HG02852 (cell line): ENCODE results near the gene SOBP.

Experiments
- ATAC-seq: cut with Tn5 transposase; IDR thresholded peaks from one replicate; pipeline ENCODE4 v1.9.1; 2021; ENCODE audit warnings: mild to moderate bottlenecking, moderate library complexity; ENCODE audit not compliant: unreplicated experiment

The SOBP gene

DNA sequence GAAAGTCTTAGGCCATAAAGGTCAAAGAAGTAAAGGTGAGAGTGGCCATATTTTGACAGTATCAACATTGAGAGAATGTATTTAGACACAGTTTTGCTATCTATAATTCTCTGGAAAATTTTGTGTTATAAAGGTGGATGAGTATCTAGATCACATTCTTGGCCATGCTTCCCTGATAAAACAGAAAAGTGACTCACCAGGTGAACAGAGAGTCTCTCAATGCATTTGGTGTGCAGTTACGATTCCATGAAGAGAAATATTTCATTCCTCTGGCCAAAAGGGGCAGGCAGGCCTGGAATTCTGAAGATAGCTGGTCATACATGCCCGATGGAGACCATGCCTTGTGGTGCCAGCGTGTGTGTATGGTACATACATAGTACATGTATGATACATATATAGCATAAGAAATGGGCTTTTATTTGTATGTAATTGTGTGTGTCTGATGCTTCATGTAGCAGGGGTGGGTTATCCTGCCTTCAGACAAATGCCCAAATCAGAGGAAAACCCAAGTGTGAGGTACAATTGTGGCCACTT lies 164.0 kb downstream of the SOBP start:
- no peak for ATAC-seq

DNA sequence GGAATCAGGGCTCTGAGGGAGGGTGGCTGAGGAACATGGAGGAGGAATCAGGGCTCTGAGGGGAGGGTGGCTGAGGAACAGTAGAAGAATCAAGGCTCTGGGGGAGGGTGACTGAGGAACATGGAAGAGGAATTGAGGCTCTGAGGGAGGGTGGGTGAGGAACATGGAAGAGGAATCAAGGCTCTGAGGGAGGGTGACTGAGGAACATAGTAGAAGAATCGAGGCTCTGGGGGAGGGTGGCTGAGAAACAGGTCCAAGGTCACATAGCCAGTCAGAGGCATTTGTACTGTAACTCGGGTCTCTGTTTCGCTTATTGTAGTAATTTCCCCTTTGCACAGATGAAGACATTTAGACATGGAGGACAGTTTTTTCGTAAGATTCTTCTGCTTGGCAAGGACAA lies 164.8 kb downstream of the SOBP start:
- ATAC-seq = no peak

DNA sequence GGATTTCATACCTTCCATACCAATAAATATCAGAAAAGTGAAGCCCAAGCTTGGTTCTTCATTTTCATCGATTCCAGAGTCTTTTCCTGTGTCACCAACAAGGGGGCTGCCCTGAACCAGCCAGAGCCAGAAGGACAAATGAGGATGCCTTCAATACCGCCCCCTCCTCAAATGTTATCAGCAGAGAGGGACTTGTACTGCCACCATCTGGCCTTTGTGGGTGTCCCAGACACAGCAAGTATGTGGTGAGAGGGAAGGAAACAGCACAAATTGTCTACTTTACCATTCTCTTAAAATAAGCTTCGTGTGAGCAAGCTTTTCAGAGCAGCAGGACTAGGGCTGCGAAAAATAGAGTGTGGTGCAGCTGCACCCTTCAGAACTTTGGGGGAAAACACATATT lies 165.3 kb downstream of the SOBP start:
- no peak for ATAC-seq

DNA sequence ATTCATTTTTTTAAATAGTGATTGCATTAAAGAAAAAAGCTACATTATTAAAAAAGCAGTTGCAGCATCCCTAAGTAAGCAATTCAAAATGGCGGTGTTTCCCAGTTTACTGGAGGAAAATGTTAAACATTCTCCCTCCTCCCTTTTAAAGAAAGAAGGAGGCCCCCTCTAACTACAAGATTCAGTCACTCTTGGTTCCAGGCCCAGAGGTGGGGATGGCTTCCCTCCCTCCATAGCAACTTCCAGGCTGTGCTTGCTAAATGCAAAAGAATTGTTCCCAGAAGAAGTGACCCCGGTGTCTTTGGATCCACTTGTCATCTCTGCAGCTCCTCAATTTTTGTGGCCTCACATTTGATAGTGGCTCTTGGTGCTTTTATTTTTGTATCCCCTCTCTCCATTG lies 165.9 kb downstream of the SOBP start:
- ATAC-seq = no peak

DNA sequence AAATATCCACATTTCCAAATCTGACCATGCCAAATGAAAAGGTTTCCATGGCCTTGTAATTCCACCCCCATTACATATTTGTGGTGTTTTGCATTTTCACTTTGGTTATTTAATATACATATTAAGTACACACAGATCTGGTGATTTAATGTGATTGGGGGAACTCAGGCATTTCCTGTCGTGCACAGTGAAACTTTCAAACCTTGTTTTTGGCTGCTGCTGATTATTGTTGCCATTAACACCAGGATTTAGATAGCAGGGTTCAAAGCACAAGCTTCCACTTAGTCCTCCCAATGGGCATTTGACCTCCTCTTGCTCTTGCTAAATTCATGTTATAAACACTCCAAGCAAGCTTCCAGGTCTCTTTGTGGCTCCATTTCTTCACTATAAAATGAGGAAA lies 166.5 kb downstream of the SOBP start:
- ATAC-seq = no peak

DNA sequence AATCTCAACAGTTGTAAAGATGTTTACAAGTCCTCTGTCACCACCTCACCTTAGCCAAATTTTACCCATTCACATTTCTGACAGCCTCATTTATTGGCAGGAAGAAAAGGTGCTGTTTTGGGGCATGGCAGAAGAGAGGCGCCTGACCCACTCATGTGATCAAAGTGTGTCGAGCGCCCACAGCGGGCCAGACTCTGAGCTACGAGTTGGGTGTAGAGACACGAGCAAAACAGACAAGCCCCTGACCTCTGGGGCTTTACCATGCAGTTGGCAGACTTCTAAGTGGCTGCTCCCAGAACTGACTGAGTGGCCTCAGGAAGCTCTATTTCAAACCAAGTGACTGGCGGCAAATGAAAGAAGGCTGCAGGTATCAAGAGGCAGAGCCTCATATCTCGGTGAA lies 167.0 kb downstream of the SOBP start:
- ATAC-seq = no peak

DNA sequence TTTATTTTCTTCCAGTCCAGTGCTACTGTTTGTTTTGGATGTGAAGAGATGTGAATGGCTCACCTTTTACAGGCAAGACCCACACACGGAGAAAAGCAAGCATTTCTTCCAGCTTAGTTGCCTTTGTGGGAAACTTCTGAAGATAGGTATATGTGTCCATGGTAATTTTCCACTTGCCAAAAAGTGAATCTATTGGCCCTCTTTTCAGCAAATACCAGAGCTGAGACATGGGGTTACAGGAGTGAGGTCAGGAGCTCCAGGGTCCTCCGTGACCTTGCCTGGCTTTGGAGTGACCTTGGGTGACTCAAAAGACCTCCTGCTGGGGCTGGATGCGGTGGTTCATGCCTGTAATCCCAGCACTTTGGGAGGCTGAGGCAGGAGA lies 167.4 kb downstream of the SOBP start:
- no peak for ATAC-seq

DNA sequence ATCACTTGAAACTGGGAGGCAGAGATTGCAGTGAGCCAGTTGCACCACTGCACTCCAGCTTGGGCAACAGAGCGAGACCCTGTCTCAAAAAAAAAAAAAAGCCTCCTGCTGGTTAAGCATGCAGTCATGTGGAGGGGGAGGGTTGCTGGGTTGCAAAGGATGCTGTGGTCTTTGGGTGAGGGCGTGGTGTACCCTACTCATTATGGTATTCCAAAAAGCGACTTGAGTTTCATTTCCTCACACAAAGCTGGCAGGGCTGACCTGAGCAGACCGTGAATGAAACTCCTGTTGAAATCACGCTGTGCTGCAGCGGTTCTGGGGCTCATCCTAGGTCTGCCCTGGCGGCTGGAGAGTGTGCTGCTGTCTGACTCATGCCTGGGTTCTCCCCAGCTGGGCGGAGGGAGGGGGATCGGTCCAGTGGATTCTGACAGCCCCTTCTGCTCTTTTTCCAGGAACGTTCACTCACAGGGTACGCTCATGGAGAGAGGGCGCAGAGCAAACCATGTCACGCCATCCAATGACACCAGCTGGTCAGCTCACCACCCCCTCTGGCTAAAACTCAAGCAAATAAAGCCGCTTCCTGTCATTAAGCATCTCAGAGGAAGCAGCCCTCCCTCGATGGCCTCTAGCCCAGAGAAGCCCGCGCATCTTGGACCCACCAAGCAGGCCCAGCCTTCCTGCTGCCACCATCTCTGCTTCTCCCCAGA lies 168.0 kb downstream of the SOBP start:
- peak; percentile 85 for ATAC-seq

DNA sequence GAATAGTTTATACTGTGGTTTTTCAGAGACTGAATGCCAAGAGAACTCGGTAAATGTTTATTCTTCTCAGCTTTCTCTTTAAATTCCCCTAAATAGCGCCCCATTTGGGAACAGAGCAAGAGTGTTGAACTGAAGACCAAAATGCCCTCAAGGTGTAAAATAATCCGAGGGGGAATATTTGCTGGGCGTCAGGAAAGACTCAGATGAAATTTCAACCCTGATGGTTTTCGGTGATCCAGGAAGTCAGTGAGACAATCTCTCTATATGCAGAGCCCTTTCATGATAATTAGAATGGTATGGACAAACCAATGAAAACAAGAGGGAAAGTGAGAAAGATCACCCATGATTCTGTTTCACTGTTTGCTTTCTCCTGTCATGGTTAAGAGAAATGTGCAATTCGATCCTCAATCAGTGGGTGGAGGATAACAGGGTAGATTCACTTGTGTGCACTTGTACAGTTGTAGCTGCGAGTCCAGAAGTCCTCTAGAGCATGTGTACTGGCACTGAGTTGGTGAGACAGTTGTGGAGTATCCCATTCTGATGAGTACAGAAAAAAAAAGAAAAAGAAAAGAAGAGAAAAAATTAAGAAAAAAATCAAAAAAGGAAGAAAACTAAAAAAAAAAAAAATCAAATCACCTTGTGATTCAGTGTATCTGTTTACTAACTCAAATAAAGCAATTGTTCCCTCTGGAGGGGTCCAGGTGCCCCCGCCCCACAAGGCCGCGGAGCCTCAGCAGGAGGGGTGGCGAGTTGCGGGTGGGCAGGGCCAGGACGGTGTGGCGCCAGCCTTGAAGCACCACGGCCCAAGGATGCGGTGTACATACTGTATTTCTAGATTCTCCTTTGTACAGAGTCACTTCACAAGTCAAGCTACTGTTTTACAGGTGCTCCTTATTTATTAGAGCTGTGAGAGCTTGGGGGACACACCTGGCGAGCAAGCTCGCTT lies 169.3 kb downstream of the SOBP start:
- no peak for ATAC-seq

DNA sequence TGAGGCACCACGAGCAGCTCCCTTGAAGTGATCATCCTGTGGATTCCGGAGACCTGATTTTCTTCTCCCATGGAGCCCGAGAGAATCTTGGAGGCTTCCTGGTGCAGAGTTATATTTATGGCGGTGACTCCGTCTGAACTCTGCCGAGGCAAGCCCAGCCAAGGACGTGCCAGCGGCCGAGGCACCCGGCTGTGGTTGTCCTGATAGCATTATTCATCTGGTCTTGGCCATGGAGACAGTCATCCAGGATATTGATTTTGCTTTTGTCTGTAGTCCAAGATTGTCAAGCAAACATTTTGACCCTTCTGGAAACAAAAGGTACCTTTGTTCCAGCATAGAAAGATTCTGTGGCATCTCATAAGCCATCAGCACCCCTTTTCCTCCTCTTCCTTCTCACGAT lies 170.9 kb downstream of the SOBP start:
- ATAC-seq = no peak

DNA sequence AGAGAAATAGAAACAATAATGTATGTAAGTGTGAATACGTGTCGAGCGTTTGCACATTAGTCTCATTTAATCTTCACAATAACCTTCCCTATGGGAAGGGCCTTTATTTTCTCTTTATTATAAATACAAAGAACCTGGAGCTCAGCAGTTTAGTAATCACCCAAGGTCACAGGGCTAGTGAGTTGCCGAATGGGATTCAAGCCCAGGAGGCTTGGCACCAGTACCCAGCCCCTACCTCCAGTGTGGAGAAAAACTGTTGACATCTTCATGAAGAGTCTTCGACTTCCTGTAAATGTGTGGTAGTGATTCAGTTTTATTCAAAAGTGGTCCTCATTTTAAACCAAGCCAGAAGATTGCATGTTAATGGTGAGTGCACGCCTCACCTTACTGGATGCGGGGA lies 171.4 kb downstream of the SOBP start:
- ATAC-seq = no peak

DNA sequence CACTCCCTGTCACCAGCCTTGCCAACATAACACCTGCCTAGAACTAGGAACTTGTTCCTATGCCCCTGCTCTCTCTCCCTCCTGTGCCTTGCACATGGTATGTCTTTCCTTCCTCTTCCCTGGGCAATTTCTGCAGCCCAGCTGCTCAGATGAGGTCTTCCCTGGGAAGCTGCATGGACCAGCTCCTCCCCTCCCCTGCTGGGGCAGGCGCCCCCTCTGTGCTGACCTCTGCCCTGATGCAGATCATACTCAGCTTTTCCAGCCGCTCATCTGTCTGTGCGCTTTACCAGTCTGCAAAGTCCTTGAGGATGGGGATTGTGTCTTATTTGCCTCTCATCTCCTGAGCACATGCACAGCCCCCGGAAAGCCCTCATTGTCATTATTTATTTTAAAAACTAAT lies 172.4 kb downstream of the SOBP start:
- no peak for ATAC-seq

DNA sequence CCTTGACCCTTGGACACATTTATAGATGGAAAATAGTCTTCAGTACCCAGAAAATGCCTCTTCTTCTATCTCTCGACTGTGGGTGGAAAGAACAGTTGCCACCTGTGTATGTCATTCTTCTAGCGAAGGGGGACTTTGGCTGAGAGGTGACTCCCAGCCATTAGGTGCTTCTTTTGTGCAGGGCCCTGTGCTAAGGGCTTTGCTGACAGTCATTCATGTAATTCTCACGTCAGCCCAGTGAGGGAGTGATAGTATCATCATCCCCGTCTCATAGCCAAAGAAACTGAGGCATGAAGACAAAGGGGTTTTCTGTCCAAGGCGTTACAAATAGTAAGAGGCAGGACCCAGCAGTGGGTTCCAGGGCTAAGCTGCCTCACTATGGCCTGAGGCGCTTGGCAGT lies 173.4 kb downstream of the SOBP start:
- ATAC-seq = no peak

DNA sequence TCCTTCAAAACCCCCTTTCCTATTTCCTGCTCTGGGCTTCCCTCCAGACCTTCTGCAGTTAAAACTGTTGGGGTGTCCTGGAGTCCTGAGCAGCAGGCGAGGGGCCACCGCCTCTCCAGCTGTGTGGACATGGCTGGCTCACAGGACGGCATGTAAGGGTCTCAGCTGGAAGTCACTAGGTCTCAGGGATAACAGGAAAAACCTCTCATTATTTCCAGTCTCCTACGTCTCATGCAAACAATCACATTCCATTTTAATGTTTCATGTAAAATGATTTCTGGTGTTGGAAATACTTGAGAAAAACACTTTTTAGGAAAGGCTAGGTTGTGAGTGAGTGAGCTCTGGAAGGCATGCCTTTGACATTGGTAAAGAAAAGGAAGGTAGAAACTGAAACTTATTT lies 175.5 kb downstream of the SOBP start:
- ATAC-seq = no peak

DNA sequence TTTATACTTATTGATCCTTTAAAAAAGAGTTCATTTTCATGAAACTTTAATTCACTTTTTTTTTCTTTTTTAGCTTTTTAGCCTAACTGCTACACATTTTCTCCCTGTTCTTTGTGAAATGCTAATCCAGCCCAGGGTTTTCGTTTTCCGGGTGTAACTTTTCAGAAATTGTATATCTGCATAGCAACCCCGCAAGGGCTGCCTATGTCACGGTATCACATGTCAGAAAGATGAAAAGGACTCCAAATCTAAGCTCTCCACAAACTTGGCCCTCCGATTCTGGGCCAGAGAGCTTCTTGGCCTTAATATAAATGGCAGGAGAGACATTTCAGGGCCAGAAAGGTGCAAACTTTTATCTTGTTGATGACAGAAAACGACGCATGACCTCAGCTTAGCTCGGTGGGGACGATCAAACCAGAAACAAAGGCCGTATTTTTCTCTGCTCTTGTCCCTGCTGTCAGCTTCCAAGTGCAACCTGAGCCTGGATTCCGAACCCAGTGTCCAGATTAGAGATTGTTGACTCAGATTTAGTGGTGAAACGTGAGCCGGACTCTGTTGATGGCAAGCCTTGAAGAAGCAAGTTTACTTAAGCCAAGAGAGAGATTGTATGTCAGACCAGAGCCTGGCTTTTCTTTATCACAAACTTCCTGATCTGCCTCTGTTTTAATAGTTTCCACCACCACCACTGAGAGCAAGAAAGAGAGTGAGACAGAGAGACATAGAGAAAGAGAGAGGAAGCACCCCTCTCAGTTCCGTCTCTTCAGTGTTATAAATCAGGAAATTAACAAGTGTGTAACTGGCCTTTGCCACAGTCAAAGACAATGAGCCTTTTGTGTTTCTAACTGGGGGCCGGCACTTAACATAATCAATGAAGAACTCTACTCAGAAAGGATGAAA lies 176.4 kb downstream of the SOBP start:
- ATAC-seq = no peak

DNA sequence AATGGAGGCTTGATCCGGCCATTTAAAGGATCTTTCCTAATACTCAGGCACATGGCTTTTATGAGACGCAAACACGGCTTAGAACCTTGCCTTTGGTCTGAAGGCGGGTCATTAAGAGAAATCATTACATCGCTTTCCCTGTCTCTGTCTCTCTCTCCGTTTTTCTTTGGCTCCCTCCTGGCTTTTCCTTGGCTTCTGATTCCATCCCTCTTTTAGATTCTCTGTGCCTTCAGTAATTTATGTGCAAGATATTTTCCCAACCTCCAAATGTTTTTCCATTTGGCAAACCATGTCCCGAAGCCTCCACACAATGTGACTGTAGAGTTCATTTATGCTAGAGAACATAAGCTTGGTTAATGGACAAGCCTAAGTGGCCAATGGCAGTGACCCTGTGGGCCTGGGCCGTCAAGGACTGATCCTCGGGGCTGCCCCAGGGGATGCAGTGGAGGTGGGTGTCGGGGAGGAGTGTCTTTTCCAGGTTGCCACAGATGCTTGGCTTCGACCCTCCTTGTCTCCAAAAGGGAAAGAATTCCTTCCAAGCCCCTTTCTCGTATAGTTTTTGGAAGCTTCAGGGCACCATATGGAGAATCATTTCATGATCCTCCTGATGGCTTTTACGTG lies 177.2 kb downstream of the SOBP start:
- no peak for ATAC-seq

DNA sequence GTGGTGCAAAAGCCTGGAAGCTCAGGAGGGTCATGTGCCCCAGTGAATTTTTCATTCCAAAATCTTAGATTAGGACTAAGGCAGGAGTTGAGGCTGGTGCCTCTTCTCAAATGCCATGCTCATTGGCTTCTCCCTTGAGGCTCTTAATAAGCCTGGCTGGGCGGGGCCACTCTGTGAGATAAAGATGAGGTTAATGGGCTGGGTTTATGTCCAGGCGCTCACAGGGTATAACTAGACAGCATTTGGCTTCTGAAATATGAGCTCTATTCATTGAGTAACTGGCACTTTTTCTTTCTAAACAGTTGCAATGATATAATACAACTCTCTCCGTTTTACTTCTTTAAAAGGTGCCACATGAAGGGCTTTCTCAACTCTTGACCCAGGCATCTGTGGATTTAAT lies 177.9 kb downstream of the SOBP start:
- no peak for ATAC-seq

DNA sequence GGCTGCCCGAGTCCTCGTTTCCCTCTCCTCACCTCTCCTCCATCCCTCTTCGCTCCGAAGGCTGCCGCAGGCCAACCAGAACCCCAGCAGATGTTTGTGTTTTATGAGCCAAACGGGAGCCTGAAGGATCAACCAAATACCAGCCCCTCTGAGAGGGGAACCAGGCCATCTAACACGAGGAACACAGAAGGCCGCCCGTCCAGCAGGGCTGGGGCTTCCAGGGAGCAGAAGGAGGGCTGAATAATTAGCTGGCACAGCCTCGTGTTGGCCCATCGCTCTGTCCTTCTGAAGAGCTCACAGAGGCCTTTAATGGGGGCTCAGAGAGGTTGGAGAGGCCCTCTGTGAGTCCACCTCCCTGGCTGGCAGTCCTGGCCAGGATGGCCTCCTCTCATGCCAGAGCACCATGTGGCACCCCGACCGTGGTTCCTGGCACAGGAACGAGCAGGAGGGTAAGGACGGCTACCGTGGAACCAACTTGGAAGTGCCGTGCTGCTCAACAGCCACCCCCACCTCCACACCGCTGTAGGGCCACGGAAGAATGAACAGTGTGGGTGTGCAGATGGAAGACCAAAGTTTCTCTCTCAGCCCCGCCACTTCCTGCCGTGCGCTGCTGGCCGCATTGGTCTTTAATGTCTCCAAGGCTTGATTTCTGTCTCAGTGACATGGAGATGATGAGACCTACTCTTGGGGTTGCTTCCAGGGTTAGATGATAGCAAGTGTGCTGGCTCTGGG lies 179.0 kb downstream of the SOBP start:
- ATAC-seq = peak; percentile 97

DNA sequence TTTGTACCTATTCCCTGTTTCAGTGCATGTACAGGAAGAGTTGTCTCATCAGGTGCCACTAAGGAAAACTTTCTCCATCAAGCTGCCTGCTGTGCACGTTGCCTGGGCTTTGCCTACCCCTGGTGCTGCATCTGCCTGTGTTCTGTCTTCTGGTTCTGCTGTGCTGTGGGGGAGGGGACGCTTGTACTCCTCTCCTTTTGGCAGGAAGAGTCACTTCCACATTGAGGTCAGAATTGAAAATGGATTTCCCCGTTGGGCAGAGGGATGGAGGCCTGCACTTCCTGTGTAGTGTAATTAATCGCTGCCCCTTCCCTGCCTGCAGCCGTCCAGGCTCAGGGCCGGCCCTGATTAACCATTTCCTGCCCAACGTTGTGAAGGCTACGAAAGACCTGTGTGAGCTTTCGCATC lies 180.9 kb downstream of the SOBP start:
- ATAC-seq = no peak

DNA sequence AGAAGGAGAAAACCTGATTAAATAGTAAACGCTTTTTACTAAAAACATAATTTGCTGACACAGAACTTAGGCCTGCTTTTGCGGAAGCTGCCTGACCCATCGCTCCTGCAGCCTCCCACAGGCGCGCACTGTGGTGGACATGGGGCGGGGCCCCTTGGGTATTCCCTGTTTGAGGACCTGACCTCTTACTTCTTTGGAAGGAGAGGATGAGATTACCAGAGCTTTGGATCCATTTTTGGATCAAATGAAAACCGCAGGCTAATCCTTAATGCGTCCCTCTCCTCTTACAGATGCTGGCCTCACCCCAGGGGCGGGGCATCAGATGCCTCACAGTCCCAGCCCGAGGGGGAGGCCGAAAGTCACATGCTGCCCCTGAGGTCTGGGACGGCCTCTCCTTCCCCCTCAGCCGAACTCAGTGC lies 183.2 kb downstream of the SOBP start:
- ATAC-seq = no peak
